Right lobe of liver (tissue), 6 donors: ENCODE measurements around the gene COCH. TPM values are rescaled to one million over a fixed set of nuclear protein-coding genes. Genes with fewer than 3 reads are reported as not detected.

Source experiments
- ATAC-seq, 4 donors: fragments of 200-7000 bp; cut with Tn5 transposase; one replicate each; pipeline ENCODE4 v1.9.1; 2020; ENCODE audit warnings: mild to moderate bottlenecking in 4 of 4, moderate library complexity in 4 of 4
- DNase-seq, 3 donors: peaks; one replicate each; pipeline ENCODE4 v3.0.0-alpha.2; 2020
- H3K27ac ChIP-seq, 3 donors: fragments of 200-600 bp; one replicate each; pipeline ENCODE4 v1.8.0; 2022
- H3K27me3 ChIP-seq, 2 donors: fragments of 200-600 bp; one replicate each; pipeline ENCODE4 v1.8.0; 2022
- H3K36me3 ChIP-seq, 4 donors: fragments of 200-600 bp; sonication (generic) in 1 of 4; one replicate each; pipeline versions ENCODE4 v1.5.1 to v1.8.0; 2017 to 2022; ENCODE audit warnings: control low read depth in 1 of 4
- H3K4me1 ChIP-seq, 4 donors: fragments of 200-600 bp; sonication (generic) in 1 of 4; one replicate each; pipeline versions ENCODE4 v1.5.1 to v1.8.0; 2017 to 2022; ENCODE audit warnings: control low read depth in 1 of 4
- H3K4me3 ChIP-seq, 3 donors: fragments of 200-600 bp; one replicate each; pipeline ENCODE4 v1.8.0; 2022
- H3K9me3 ChIP-seq, 4 donors: fragments of 200-600 bp; sonication (generic) in 1 of 4; one replicate each; pipeline versions ENCODE4 v1.5.1 to v1.8.0; 2017 to 2022; ENCODE audit warnings: control low read depth in 1 of 4
- POLR2A ChIP-seq: fragments of 450-650 bp; IDR thresholded peaks from one replicate; pipeline ENCODE4 v1.6.1; 2017; ENCODE audit warnings: antibody characterized with exemption, mild to moderate bottlenecking
- WGBS: methylation state at CpG from one replicate; pipeline ENCODE4 v1.1.6; 2018; ENCODE audit warnings: low coverage, low lambda C conversion rate; ENCODE audit not compliant: insufficient coverage; ENCODE audit errors: missing lambda C conversion rate; 5-methylcytosine and 5-hydroxymethylcytosine counted together
- intact Hi-C, 2 donors: fragments of 100-400 bp; cut with DNase I; formaldehyde crosslinking; loops; one replicate each; pipeline versions ENCODE4 v1.11.2 to v1.14.1; 2022
- total RNA-seq, 6 experiments: library from RNA; depleted of rRNA in 2 of 6; stranded (reverse); fragments of >200 nt in 2 of 6; fragmentation: NEBNext Ultra II Directional in 3 of 6; extraction: Animal tissue kit (Norgen Biotek cat#: 25700) in 3 of 6; gene quantifications; one replicate each; pipeline versions ENCODE4 v1.1.0 to v1.2.4, GENCODE V29; 2016 to 2023
- TF ChIP-seq, protein P1 (sequence below), 4 donors: fragments of 200-600 bp in 3 of 4; fragments of 450-650 bp in 1 of 4; IDR thresholded peaks; one replicate each; pipeline versions ENCODE4 v1.5.1 to v1.8.0; 2016 to 2022; ENCODE audit warnings: antibody characterized with exemption in 4 of 4, mild to moderate bottlenecking in 2 of 4
- donor health status: DM: no; HTN: yes; CAD: no.
- donor health status: DM: no; HTN: no; CAD: no.
- donor health status: DM: no; HTN: no; CAD: no.
- donor health status: DM: no; HTN: yes; CAD: no.
- donor health status: DM: no; HTN: yes; CAD: no.

Gene COCH
- total RNA-seq, 6 experiments from 2014 or later = 0.14 to 2.9 (median 0.60) TPM; not detected in 1

DNA sequence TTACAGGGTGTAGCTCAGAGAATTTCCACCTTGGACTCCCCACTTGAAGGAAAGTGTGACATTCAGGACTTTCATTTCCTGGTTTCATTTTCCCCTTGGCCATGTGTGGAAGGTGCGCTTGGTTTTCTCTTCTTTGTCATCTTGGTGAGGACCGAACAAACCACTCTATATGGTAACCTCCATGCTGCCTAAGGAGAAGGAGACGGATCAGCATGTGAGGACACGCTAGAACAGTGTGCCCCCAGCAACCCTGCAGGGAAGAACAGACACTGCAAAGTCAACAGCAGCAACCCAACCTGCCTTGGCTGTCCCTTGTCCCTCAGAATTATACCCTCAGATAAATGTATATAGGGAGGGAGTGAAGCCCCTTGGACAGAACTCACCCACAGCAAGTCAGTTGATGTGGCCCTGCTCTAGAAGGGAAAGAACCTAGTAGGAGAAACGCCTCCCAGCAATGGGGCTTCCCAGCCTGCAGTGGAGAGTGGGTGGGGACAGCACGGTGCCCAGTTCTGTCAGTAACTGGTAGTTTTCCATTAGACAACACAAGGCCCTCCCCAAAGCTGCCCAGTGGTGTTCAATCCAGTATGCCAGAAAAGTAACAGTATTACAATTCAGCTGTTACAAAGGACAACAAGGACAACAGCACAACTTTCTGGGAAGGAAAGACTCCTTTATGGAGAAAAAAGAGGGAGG lies 18.9 kb upstream of the COCH start:
- Histone ChIP-seq H3K9me3 (no peaks in the 10 kb centered on the region), H3K27me3 (no peaks in the 10 kb centered on the region), H3K4me1 (no peaks in the 10 kb centered on the region), H3K4me3 (no peak overlapping the region), H3K27ac (no peak overlapping the region), H3K36me3 (no peaks in the 10 kb centered on the region)
- WGBS = 87% methylated on average over 6 of the region's 6 CpGs
- intact Hi-C loops = no loop called here
- no peak for TF ChIP-seq POLR2A
- TF ChIP-seq, protein P1, sequence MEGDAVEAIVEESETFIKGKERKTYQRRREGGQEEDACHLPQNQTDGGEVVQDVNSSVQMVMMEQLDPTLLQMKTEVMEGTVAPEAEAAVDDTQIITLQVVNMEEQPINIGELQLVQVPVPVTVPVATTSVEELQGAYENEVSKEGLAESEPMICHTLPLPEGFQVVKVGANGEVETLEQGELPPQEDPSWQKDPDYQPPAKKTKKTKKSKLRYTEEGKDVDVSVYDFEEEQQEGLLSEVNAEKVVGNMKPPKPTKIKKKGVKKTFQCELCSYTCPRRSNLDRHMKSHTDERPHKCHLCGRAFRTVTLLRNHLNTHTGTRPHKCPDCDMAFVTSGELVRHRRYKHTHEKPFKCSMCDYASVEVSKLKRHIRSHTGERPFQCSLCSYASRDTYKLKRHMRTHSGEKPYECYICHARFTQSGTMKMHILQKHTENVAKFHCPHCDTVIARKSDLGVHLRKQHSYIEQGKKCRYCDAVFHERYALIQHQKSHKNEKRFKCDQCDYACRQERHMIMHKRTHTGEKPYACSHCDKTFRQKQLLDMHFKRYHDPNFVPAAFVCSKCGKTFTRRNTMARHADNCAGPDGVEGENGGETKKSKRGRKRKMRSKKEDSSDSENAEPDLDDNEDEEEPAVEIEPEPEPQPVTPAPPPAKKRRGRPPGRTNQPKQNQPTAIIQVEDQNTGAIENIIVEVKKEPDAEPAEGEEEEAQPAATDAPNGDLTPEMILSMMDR (IDR thresholded peaks at IDR 0.05) = no peak
- DNase-seq (no peak), ATAC-seq (no peak)

- Histone ChIP-seq H3K4me3 (no peak overlapping the region), H3K36me3 (no peaks in the 10 kb centered on the region), H3K27ac (no peak overlapping the region), H3K27me3 (no peaks in the 10 kb centered on the region), H3K4me1 (no peaks in the 10 kb centered on the region), H3K9me3 (no peaks in the 10 kb centered on the region)
- DNase-seq (no peak), ATAC-seq (no peak)
- intact Hi-C loops = no loop called here
- 92% methylated on average over 1 of the region's 1 CpG for WGBS
- TF ChIP-seq, protein P1 (IDR thresholded peaks at IDR 0.05) = no peak
- TF ChIP-seq POLR2A = no peak
These were observed 13.2 kb upstream of the COCH start for GRCh38 chr14:30861200-30861599.

DNA sequence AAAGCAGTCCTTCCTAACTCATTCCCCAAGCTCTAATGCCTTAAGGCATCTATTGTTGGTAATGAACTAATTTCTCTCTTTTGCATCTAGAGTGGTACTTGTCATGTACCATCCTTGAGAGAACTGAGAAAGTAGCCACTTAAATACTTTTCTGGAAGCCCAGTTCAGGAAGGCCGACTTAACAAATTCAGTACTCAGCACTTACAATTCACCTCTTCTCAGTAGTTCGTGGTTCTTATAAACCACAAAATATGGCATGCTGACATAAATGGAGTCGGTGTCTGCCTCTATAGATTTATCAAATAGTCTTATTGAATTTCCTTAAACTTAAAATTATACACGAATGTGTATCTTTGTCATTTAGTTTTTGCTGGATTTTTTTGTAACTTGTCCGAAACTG lies 9.4 kb upstream of the COCH start:
- TF ChIP-seq, protein P1 (IDR thresholded peaks at IDR 0.05) = no peak
- no peak for TF ChIP-seq POLR2A
- Histone ChIP-seq H3K27ac (no peak overlapping the region), H3K4me3 (no peak overlapping the region), H3K36me3 (no peaks in the 10 kb centered on the region), H3K9me3 (no peaks in the 10 kb centered on the region), H3K27me3 (no peaks in the 10 kb centered on the region), H3K4me1 (no peaks in the 10 kb centered on the region)
- intact Hi-C loops = no loop called here
- DNase-seq (no peak), ATAC-seq (no peak)
- WGBS = 72% methylated on average over 5 of the region's 5 CpGs

DNA sequence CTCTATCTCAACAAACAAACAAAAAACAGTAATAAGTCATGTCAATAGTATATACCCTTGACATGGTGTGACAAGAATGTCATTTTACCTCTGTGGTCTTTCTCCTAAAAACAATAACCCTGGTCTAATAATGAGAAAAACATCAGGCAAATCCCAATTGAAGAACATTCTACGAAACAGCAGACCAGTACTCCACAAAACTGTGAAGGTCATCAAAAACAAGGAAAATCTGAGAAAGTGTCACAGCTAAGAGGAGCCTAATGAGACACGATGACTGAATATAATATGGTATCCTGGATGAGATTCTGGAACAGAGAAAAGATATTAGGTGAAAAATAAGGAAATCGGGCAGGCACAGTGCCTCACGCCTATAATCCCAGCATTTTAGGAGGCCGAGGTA lies 5.6 kb upstream of the COCH start:
- Histone ChIP-seq H3K4me1 (no peaks in the 10 kb centered on the region), H3K36me3 (no peaks in the 10 kb centered on the region), H3K27me3 (peaks cover 0 to 6% of the 10 kb centered on the region in 2 donors), H3K27ac (no peak overlapping the region), H3K4me3 (no peak overlapping the region), H3K9me3 (no peaks in the 10 kb centered on the region)
- ATAC-seq (no peak), DNase-seq (no peak)
- 90% methylated on average over 2 of the region's 5 CpGs for WGBS
- TF ChIP-seq, protein P1 (IDR thresholded peaks at IDR 0.05) = no peak
- no peak for TF ChIP-seq POLR2A
- intact Hi-C loops = no loop called here
